RWPE2 (cell line): ENCODE measurements around the gene TCTN3.
"Not testable (repeated sequence)": the region's sequence is repeated elsewhere in the genome, so short reads cannot be mapped to it uniquely, and the experiment has no call there.

Source experiments
- ATAC-seq: fragments of 200-7000 bp; cut with Tn5 transposase; 3 replicates; pipeline ENCODE4 v1.9.1; 2021; ENCODE audit warnings: low read depth
- DNase-seq: peaks from one replicate; pipeline ENCODE4 v3.0.0-alpha.2; 2020; ENCODE audit warnings: low spot score
- H3K27ac ChIP-seq: fragments of 450-650 bp; 2 replicates; pipeline ENCODE4 v1.5.1; 2017; ENCODE audit warnings: mild to moderate bottlenecking; ENCODE audit not compliant: poor library complexity, severe bottlenecking
- H3K27me3 ChIP-seq: fragments of 250-450 bp; sonication (Bioruptor Pico); 2 replicates; pipeline ENCODE4 v1.5.1; 2021; ENCODE audit warnings: mild to moderate bottlenecking, moderate library complexity; ENCODE audit not compliant: insufficient read depth, poor library complexity, severe bottlenecking
- H3K36me3 ChIP-seq: fragments of 250-450 bp; sonication (Bioruptor Pico); 2 replicates; pipeline ENCODE4 v1.5.1; 2020; ENCODE audit warnings: low read depth, mild to moderate bottlenecking, moderate library complexity
- H3K4me1 ChIP-seq: fragments of 250-450 bp; sonication (Bioruptor Pico); 2 replicates; pipeline ENCODE4 v1.5.1; 2021; ENCODE audit warnings: mild to moderate bottlenecking, moderate library complexity; ENCODE audit not compliant: insufficient read depth, poor library complexity, severe bottlenecking
- H3K4me3 ChIP-seq: fragments of 250-450 bp; sonication (Bioruptor Pico); 2 replicates; pipeline ENCODE4 v1.5.1; 2021; ENCODE audit warnings: mild to moderate bottlenecking, moderate library complexity; ENCODE audit not compliant: severe bottlenecking
- H3K9me3 ChIP-seq: fragments of 250-450 bp; sonication (Bioruptor Pico); 2 replicates; pipeline ENCODE4 v1.5.1; 2021; ENCODE audit warnings: mild to moderate bottlenecking, moderate library complexity; ENCODE audit not compliant: severe bottlenecking
- TF ChIP-seq, protein P1 (sequence below): fragments of 450-650 bp; IDR thresholded peaks from one replicate; pipeline ENCODE4 v1.5.1; 2017; ENCODE audit warnings: mild to moderate bottlenecking, moderate library complexity; ENCODE audit not compliant: poor library complexity, severe bottlenecking

Gene TCTN3

DNA sequence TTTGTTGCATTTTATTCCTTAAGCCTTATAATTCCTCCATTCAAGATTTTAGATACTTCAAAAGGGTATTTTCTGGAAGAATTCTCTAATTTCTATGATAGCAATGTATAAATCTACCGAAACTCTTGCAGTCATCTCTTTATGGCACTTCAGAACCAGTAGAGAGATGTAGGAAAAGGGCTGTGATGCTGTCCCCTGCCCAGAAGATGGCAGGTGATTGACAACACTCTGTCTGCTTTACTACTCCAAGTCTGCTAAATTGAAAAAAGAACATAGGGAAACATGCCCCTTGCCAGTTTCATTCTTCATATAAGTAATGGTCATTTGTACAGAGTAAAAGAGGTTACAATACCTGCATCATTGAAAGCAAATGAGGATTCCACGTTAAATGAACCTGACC lies 5.1 kb downstream of the TCTN3 start:
- Histone ChIP-seq H3K27me3 (no peaks in the 10 kb centered on the region), H3K9me3 (no peaks in the 10 kb centered on the region), H3K27ac (no peak overlapping the region), H3K36me3 (peaks cover 84% of the 10 kb centered on the region), H3K4me3 (no peak overlapping the region), H3K4me1 (peaks cover 3% of the 10 kb centered on the region)
- ATAC-seq (no peak), DNase-seq (no peak)
- TF ChIP-seq, protein P1, sequence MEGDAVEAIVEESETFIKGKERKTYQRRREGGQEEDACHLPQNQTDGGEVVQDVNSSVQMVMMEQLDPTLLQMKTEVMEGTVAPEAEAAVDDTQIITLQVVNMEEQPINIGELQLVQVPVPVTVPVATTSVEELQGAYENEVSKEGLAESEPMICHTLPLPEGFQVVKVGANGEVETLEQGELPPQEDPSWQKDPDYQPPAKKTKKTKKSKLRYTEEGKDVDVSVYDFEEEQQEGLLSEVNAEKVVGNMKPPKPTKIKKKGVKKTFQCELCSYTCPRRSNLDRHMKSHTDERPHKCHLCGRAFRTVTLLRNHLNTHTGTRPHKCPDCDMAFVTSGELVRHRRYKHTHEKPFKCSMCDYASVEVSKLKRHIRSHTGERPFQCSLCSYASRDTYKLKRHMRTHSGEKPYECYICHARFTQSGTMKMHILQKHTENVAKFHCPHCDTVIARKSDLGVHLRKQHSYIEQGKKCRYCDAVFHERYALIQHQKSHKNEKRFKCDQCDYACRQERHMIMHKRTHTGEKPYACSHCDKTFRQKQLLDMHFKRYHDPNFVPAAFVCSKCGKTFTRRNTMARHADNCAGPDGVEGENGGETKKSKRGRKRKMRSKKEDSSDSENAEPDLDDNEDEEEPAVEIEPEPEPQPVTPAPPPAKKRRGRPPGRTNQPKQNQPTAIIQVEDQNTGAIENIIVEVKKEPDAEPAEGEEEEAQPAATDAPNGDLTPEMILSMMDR = peak; percentile 4

DNA sequence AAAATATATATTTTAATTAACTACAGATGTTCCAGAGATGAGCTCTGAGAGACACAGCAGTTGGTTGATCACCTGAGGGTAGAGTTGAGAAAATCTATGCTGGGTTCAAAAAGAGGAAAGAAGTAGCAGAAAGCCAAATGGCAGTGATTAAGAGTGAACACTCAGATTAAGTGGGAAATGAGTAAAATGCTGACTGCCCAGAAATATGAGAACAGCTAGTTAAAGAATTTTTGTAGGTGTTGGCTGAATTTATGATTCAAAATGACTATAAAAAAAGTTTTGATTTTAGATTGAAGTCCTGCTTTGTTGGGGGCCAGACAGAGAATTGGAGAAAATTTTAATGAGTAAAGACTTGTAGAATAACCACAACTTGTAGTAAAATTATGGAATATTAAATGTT lies 9.8 kb downstream of the TCTN3 start:
- Histone ChIP-seq H3K4me3 (no peak overlapping the region), H3K27me3 (no peaks in the 10 kb centered on the region), H3K9me3 (no peaks in the 10 kb centered on the region), H3K36me3 (peaks cover 89% of the 10 kb centered on the region), H3K4me1 (no peaks in the 10 kb centered on the region), H3K27ac (no peak overlapping the region)
- TF ChIP-seq, protein P1 = no peak
- DNase-seq = no peak
- ATAC-seq = no peak

DNA sequence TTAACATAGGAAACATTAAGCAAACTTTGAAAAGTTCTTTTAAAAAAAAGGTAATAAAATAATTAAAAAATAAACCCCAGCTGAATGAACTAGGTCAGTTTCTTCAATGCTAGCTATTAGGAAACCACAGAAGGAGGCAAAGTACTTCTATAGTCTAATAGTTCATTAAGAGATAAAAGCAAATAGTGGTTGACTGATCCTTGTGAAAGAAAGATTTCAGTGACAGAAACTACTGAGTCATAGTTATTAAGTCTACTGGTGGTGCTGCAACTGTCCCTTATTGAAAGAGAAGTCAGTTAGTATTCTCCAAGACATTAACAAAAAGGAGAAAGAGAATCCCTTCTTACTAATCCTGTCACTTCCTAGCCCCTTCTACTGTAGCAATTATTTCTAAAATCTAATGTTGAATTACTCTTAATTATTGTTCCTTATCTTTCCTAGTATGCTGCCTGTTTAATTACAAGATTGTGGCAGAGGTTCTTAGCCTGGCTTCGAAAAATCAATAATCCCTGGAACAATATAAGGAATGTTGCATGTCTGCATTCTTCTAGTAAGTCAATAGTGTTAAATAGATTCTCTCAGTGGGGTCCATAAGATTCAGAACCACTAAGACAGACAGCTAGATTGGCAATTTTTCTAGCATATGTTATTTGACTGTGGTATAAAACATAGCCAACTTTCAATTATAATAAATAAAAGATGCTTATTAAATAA lies 18.2 kb downstream of the TCTN3 start:
- Histone ChIP-seq H3K4me1 (no peaks in the 10 kb centered on the region), H3K27ac (no peak overlapping the region), H3K9me3 (no peaks in the 10 kb centered on the region), H3K27me3 (no peaks in the 10 kb centered on the region), H3K4me3 (no peak overlapping the region), H3K36me3 (peaks cover 53% of the 10 kb centered on the region)
- DNase-seq = no peak
- TF ChIP-seq, protein P1 = no peak
- ATAC-seq = no peak

DNA sequence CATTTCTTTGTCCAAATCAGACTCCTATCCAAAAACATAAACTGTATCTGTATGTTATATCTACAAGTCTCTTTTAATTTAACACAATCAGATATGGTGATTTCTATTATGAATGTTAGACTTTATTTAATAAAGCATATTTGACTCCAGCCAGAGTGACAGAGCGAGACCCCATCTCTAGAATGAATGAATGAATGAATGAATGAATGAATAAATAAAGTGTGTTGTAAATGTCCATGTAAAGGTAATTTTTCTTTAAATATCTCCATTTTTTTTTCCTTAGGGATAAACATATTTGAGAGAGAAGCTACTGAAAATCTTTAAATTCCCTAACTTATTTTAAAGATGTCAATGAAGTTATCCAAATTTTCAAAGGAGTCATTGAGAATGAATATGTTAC lies 19.1 kb downstream of the TCTN3 start:
- TF ChIP-seq, protein P1 = no peak
- ATAC-seq = no peak
- Histone ChIP-seq H3K36me3 (peaks cover 44% of the 10 kb centered on the region), H3K4me3 (no peak overlapping the region), H3K9me3 (no peaks in the 10 kb centered on the region), H3K27me3 (no peaks in the 10 kb centered on the region), H3K27ac (no peak overlapping the region), H3K4me1 (no peaks in the 10 kb centered on the region)
- DNase-seq = no peak

DNA sequence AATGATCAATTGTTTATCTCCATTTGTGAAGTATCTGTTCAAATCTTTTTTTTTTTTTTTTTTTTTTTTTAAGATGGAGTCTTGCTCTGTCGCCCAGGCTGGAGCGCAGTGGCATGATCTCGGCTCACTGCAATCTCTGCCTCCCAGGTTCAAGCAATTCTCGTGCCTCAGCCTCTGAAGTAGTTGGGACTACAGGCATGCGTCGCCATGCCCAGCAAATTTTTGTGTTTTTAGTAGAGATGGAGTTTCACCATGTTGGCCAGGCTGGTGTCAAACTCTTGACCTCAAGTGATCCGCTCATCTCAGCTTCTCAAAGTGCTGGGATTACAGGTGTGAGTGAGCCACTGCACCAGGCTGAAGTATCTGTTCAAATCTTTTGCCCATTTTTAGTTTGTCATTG lies 21.1 kb downstream of the TCTN3 start:
- H3K4me1 ChIP-seq, H3K4me3 ChIP-seq, ATAC-seq, H3K27ac ChIP-seq, DNase-seq, H3K9me3 ChIP-seq, H3K27me3 ChIP-seq: not testable (repeated sequence)
- peaks cover 30% of the 10 kb centered on the region for H3K36me3 ChIP-seq
